CD4-positive, CD25-positive, alpha-beta regulatory T cell (primary cell): ENCODE results near the gene SPINK14. TPM values are rescaled to one million over a fixed set of nuclear protein-coding genes. Genes with fewer than 3 reads are reported as not detected.

Experiments used
- ATAC-seq, 2 donors: fragments of 150-1000 bp; cut with Tn5 transposase; one replicate each; pipeline ENCODE4 v1.10.0; 2021; ENCODE audit warnings: low read depth in 2 of 2, moderate number of reproducible peaks in 2 of 2, moderate library complexity in 1 of 2
- DNase-seq, 3 donors: peaks; one replicate each; pipeline versions ENCODE4 v3.0.0 to v3.0.0-alpha.2; 2012 to 2022; ENCODE audit warnings: mixed read lengths in 1 of 3
- H3K27ac ChIP-seq: one replicate; pipeline ENCODE4 v1.7.0; 2013; ENCODE audit warnings: mild to moderate bottlenecking, low read length; ENCODE audit not compliant: insufficient read depth, poor library complexity, severe bottlenecking
- H3K27me3 ChIP-seq: one replicate; pipeline ENCODE4 v1.7.0; 2013; ENCODE audit warnings: low read length; ENCODE audit not compliant: control insufficient read depth, insufficient read depth
- H3K36me3 ChIP-seq: one replicate; pipeline ENCODE4 v1.7.0; 2013; ENCODE audit warnings: mild to moderate bottlenecking, low read length, moderate library complexity; ENCODE audit not compliant: control insufficient read depth, insufficient read depth
- H3K4me1 ChIP-seq: 2 replicates; pipeline ENCODE4 v1.7.0; 2013; ENCODE audit warnings: mild to moderate bottlenecking, low read length; ENCODE audit not compliant: insufficient read depth, control insufficient read depth, poor library complexity, severe bottlenecking
- H3K4me3 ChIP-seq: one replicate; pipeline ENCODE4 v1.7.0; 2013; ENCODE audit warnings: low read depth, mild to moderate bottlenecking, low read length, moderate library complexity
- H3K9me3 ChIP-seq, 2 experiments: 1 replicate in 1 of 2; 2 replicates in 1 of 2; pipeline ENCODE4 v1.7.0; 2013; ENCODE audit warnings: low read length in 2 of 2, mild to moderate bottlenecking in 1 of 2, moderate library complexity in 1 of 2; ENCODE audit not compliant: control insufficient read depth in 2 of 2
- H3K27ac Mint-ChIP-seq, 3 donors: one replicate each; pipeline ENCODE4 v1.8.0; 2020 to 2022; ENCODE audit warnings: mild to moderate bottlenecking in 3 of 3, mixed read lengths in 3 of 3, moderate library complexity in 2 of 3
- H3K27me3 Mint-ChIP-seq: one replicate; pipeline ENCODE4 v1.8.0; 2022; ENCODE audit warnings: mild to moderate bottlenecking, mixed read lengths
- H3K36me3 Mint-ChIP-seq: one replicate; pipeline ENCODE4 v1.8.0; 2020; ENCODE audit warnings: mixed read lengths
- H3K4me1 Mint-ChIP-seq, 4 donors: one replicate each; pipeline ENCODE4 v1.8.0; 2020 to 2022; ENCODE audit warnings: mixed read lengths in 4 of 4, mild to moderate bottlenecking in 1 of 4
- H3K4me3 Mint-ChIP-seq, 4 donors: one replicate each; pipeline ENCODE4 v1.8.0; 2020 to 2022; ENCODE audit warnings: mild to moderate bottlenecking in 4 of 4, mixed read lengths in 4 of 4, moderate library complexity in 3 of 4
- H3K9me3 Mint-ChIP-seq, 7 donors: one replicate each; pipeline ENCODE4 v1.8.0; 2020 to 2022; ENCODE audit warnings: mixed read lengths in 7 of 7, mild to moderate bottlenecking in 3 of 7, moderate library complexity in 2 of 7
- polyA plus RNA-seq, 4 donors: library from polyadenylated mRNA; unstranded; fragments of 300-500 nt; fragmentation: Illumina TruSeq; gene quantifications; one replicate each; pipeline ENCODE4 v1.2.3, GENCODE V29; 2021
- total RNA-seq: library from RNA; stranded (reverse); gene quantifications from one replicate; pipeline ENCODE4 v1.2.3, GENCODE V29; 2022

The SPINK14 gene, protein sequence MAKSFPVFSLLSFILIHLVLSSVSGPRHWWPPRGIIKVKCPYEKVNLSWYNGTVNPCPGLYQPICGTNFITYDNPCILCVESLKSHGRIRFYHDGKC
- total RNA-seq (not detected), polyA plus RNA-seq (not detected)

DNA sequence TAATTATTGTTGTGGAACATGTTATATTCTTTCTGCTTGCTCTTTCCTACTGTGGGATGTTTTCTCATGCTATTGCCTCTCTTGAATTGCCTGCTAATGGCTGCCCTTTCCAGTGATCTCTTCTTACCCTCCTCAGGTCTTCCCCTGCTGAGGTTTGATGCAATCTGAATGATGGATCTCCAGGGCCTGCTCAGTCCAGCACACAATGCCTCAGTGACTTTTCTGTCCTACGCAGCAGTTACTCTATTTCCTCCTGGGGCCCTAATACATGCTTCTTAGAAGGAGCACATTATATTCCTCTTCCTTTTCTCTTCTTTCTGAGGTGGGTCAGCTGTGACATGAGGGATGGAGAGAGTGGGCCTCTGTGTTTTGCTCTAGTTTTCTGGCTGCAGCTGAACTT is at the start of gene SPINK14:
TSS of gene SPINK14 (plus strand) at position 301 of the 400 bp plus-strand sequence. CDS start 1,187 bp downstream, outside the sequence.
- Mint-ChIP-seq H3K9me3 (no peaks in the 10 kb centered on the region), H3K4me3 (no peak within 1 kb of the TSS), H3K36me3 (no peaks in the 10 kb centered on the region), H3K27ac (no peak within 1 kb of the TSS), H3K4me1 (no peaks in the 10 kb centered on the region), H3K27me3 (no peaks in the 10 kb centered on the region)
- Histone ChIP-seq H3K4me3 (no peak within 1 kb of the TSS), H3K9me3 (no peaks in the 10 kb centered on the region), H3K4me1 (no peaks in the 10 kb centered on the region), H3K27ac (no peak within 1 kb of the TSS), H3K27me3 (no peaks in the 10 kb centered on the region), H3K36me3 (no peaks in the 10 kb centered on the region)
- no peak for DNase-seq
- ATAC-seq: no peak

DNA sequence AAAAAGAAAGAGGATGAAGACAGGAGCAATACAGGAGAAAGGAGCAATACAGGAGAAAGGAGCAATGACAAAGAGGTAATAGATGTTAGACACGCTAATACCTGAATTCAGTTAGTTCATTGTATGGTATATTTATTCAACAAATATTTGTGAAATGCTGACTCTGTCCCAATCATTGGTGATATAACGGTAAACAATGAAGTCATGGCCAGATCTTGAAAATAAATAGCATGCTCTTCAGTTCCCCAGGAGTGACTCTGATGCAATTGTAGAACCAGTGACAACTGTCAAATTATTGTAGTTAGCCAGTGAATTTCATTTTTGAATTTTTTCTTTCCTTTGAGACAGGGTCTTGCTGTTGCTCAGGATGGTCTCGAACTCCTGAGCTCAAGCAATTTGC is 48.0 kb upstream of the SPINK14 start:
- no peak overlapping the region for H3K27ac Mint-ChIP-seq
- no peaks in the 10 kb centered on the region for H3K9me3 Mint-ChIP-seq
- no peaks in the 10 kb centered on the region for H3K4me1 Mint-ChIP-seq
- DNase-seq (no peak), ATAC-seq (no peak)
- no peak overlapping the region for H3K4me3 Mint-ChIP-seq
- no peaks in the 10 kb centered on the region for H3K9me3 ChIP-seq
- no peaks in the 10 kb centered on the region for H3K27me3 Mint-ChIP-seq
- no peaks in the 10 kb centered on the region for H3K27me3 ChIP-seq
- H3K4me3 ChIP-seq: no peak overlapping the region
- H3K36me3 Mint-ChIP-seq: no peaks in the 10 kb centered on the region
- no peaks in the 10 kb centered on the region for H3K36me3 ChIP-seq
- no peaks in the 10 kb centered on the region for H3K4me1 ChIP-seq
- H3K27ac ChIP-seq: no peak overlapping the region

DNA sequence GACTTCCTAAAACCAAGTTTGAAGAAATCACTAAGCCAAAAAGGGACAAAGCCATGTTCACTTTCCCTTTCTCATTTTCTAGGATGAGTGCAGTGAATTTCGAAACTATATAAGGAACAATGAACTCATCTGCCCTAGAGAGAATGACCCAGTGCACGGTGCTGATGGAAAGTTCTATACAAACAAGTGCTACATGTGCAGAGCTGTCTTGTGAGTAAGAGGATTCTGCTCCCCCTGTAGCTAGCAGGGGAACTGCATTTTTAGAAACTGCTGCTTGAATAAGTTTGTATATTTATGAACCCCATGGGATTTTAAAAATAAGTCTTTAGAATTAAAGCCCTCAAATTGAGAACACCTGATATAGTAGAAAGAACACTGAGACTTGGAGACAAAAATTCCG is 42.7 kb upstream of the SPINK14 start:
- Mint-ChIP-seq H3K27ac (no peak overlapping the region), H3K36me3 (no peaks in the 10 kb centered on the region), H3K27me3 (peaks cover 2% of the 10 kb centered on the region), H3K9me3 (no peaks in the 10 kb centered on the region), H3K4me3 (no peak overlapping the region), H3K4me1 (no peaks in the 10 kb centered on the region)
- Histone ChIP-seq H3K4me3 (no peak overlapping the region), H3K27ac (no peak overlapping the region), H3K36me3 (no peaks in the 10 kb centered on the region), H3K9me3 (no peaks in the 10 kb centered on the region), H3K27me3 (no peaks in the 10 kb centered on the region), H3K4me1 (no peaks in the 10 kb centered on the region)
- DNase-seq (no peak), ATAC-seq (no peak)

DNA sequence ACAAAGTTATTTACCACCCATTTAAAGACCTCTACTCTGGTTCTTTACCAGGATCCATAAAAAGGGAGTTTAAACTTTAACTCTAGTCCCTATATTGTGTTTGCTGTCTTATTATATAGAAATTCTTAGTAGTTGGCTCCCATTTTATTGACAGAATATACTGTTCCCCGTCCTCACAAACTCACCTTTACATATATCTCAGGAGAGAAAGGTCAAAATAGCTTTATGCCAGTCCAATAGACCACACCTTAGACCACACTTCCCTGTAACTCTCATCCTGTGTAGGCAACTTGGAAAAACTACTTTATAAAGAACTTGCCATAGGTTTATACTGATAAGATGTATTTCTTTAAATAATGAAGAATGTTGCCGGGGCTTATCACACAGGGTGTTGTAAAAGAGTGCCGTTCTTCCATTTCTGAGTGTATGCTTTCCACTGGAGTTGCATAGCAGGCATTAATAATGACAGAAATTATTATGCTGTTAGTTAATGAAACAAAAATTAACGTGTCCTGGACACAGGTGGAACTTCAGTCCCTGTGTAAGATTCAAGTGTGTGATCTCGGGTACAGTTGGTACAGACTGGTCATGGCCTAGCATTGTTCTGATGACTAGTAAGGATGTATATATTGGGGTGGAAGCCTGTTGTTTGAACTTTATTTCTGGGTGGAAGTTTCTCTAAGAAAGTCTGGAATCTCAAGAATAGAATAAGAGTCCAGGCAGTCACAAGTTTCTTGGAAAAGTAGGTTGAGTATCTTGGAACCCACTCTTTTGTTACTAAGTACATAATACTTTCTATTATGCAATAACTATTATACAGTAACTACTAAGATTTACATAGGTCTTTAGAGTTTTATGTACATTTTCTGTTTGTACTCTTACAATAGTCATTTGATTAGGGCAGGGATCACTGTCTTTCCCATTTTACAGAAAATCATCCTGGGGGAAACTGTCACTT is 33.0 kb upstream of the SPINK14 start:
- no peaks in the 10 kb centered on the region for H3K27me3 ChIP-seq
- ATAC-seq: no peak
- no peak overlapping the region for H3K4me3 ChIP-seq
- Mint-ChIP-seq H3K4me1 (no peaks in the 10 kb centered on the region), H3K36me3 (no peaks in the 10 kb centered on the region), H3K27ac (no peak overlapping the region), H3K9me3 (no peaks in the 10 kb centered on the region), H3K27me3 (peaks cover 4% of the 10 kb centered on the region), H3K4me3 (no peak overlapping the region)
- H3K4me1 ChIP-seq: no peaks in the 10 kb centered on the region
- H3K9me3 ChIP-seq: no peaks in the 10 kb centered on the region
- DNase-seq: no peak
- no peak overlapping the region for H3K27ac ChIP-seq
- no peaks in the 10 kb centered on the region for H3K36me3 ChIP-seq

DNA sequence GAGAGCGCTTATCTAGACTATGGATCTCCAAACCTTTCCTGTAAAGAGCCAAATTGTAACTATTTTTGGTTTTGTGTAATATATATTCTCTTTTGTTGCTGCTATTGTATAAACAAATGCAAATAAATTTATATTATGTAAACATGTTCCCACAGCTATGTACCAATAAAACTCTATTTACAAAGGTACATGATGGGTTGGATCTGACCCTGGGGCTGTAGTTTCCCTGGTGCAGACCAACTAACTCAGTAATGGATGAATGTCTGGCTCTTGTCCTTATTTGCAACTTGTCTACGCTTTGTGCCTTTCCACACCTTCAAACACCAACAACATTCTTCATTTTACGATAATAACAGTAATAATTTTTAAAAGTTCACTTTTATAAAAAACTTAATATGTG is 27.5 kb upstream of the SPINK14 start:
- H3K9me3 Mint-ChIP-seq: peaks cover 0 to 3% (median 0%) of the 10 kb centered on the region in 7 donors
- H3K36me3 ChIP-seq: no peaks in the 10 kb centered on the region
- ATAC-seq: no peak

DNA sequence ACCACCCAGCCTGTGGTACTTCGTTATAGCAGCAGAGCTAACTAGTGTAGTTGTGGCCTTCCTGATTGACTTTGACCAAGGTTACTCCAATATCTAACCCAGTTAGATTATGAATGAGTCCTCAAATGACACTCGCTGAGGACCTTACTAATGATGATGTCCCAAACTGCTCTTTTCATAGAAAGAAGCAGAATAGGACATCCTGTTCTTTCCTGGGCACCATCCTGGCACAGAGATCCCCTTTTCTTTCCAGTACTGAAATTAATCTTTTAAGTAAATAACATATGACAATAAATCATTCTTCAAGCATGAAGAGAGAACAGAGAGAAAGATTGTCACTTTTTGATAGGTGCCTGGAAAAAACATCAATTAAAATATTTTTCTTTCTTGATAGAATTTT is 26.7 kb upstream of the SPINK14 start:
- H3K36me3 ChIP-seq: no peaks in the 10 kb centered on the region
- no peak overlapping the region for H3K27ac Mint-ChIP-seq
- no peaks in the 10 kb centered on the region for H3K27me3 ChIP-seq
- no peak for ATAC-seq
- no peaks in the 10 kb centered on the region for H3K9me3 ChIP-seq
- no peaks in the 10 kb centered on the region for H3K4me1 Mint-ChIP-seq
- no peak overlapping the region for H3K4me3 Mint-ChIP-seq
- no peaks in the 10 kb centered on the region for H3K36me3 Mint-ChIP-seq
- no peak overlapping the region for H3K4me3 ChIP-seq
- no peaks in the 10 kb centered on the region for H3K4me1 ChIP-seq
- peaks cover 0 to 3% (median 0%) of the 10 kb centered on the region in 7 donors for H3K9me3 Mint-ChIP-seq
- no peak for DNase-seq
- H3K27me3 Mint-ChIP-seq: no peaks in the 10 kb centered on the region
- H3K27ac ChIP-seq: no peak overlapping the region

More for the DNA sequence above, 27.5 kb upstream of the SPINK14 start:
- Mint-ChIP-seq H3K27me3 (no peaks in the 10 kb centered on the region), H3K27ac (no peak overlapping the region), H3K36me3 (no peaks in the 10 kb centered on the region), H3K4me1 (no peaks in the 10 kb centered on the region), H3K4me3 (no peak overlapping the region)
- no peak for DNase-seq
- Histone ChIP-seq H3K27ac (no peak overlapping the region), H3K27me3 (no peaks in the 10 kb centered on the region), H3K9me3 (no peaks in the 10 kb centered on the region), H3K4me1 (no peaks in the 10 kb centered on the region), H3K4me3 (no peak overlapping the region)

DNA sequence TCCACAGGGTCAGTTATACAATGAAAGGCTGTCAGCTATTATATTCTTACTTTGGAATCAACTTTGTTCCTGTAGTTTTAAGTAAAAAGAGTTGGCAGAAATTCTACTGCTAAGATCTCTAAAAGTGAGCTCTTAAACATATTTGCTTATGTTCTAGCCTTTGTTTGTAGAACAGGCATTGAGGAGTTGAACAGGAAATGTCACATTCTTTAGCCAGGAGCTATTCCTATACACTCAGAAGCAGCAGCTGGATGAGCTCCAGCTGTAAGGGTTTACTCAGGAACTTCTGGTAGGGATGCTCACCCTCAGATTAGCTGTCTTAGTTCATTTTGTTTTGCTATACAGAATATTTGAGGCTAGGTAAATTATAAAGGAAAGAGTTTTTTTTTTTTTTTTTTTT is 22.4 kb upstream of the SPINK14 start:
- no peak overlapping the region for H3K4me3 Mint-ChIP-seq
- DNase-seq (no peak), ATAC-seq (no peak)
- H3K9me3 ChIP-seq: no peaks in the 10 kb centered on the region
- no peaks in the 10 kb centered on the region for H3K36me3 ChIP-seq
- H3K4me3 ChIP-seq: no peak overlapping the region
- H3K4me1 Mint-ChIP-seq: no peaks in the 10 kb centered on the region
- no peaks in the 10 kb centered on the region for H3K4me1 ChIP-seq
- H3K27me3 Mint-ChIP-seq: no peaks in the 10 kb centered on the region
- peaks cover 0 to 3% (median 0%) of the 10 kb centered on the region in 7 donors for H3K9me3 Mint-ChIP-seq
- H3K27me3 ChIP-seq: peaks cover 2% of the 10 kb centered on the region
- no peaks in the 10 kb centered on the region for H3K36me3 Mint-ChIP-seq
- H3K27ac ChIP-seq: no peak overlapping the region
- no peak overlapping the region for H3K27ac Mint-ChIP-seq

GRCh38 chr5:148146487-148146886 is 21.9 kb upstream of the SPINK14 start:
- Histone ChIP-seq H3K4me1 (no peaks in the 10 kb centered on the region), H3K27ac (no peak overlapping the region), H3K4me3 (no peak overlapping the region), H3K27me3 (peaks cover 2% of the 10 kb centered on the region), H3K36me3 (no peaks in the 10 kb centered on the region), H3K9me3 (no peaks in the 10 kb centered on the region)
- no peaks in the 10 kb centered on the region for H3K4me1 Mint-ChIP-seq
- DNase-seq (no peak), ATAC-seq (no peak)
- no peak overlapping the region for H3K27ac Mint-ChIP-seq
- no peak overlapping the region for H3K4me3 Mint-ChIP-seq
- H3K27me3 Mint-ChIP-seq: no peaks in the 10 kb centered on the region
- no peaks in the 10 kb centered on the region for H3K36me3 Mint-ChIP-seq
- H3K9me3 Mint-ChIP-seq: peaks cover 0 to 3% (median 0%) of the 10 kb centered on the region in 7 donors
